H9 (cell line): ENCODE data around the gene KRR1. TPM values are rescaled to one million over a fixed set of nuclear protein-coding genes. Genes with fewer than 3 reads are reported as not detected.

Experiments
- DNase-seq: peaks from one replicate; pipeline ENCODE4 v3.0.0-alpha.2; 2017
- H2AFZ ChIP-seq: one replicate; pipeline ENCODE4 v1.6.1; 2013; ENCODE audit warnings: mild to moderate bottlenecking, low read length, control low read depth, moderate library complexity
- H2AK5ac ChIP-seq: 2 replicates; pipeline ENCODE4 v1.6.1; 2013; ENCODE audit warnings: low read length, control low read depth, mixed read lengths; ENCODE audit not compliant: insufficient read length
- H2BK120ac ChIP-seq: one replicate; pipeline ENCODE4 v1.6.1; 2013; ENCODE audit warnings: low read depth, mild to moderate bottlenecking, low read length, control low read depth, inconsistent platforms; ENCODE audit not compliant: poor library complexity, severe bottlenecking
- H2BK12ac ChIP-seq: 2 replicates; pipeline ENCODE4 v1.6.1; 2013; ENCODE audit warnings: low read length, control low read depth, mixed read lengths, low read depth; ENCODE audit not compliant: insufficient read length
- H2BK15ac ChIP-seq: 2 replicates; pipeline ENCODE4 v1.6.1; 2013; ENCODE audit warnings: low read depth, low read length, control low read depth
- H2BK20ac ChIP-seq: one replicate; pipeline ENCODE4 v1.6.1; 2013; ENCODE audit warnings: low read depth, mild to moderate bottlenecking, low read length, control low read depth, inconsistent platforms; ENCODE audit not compliant: poor library complexity, severe bottlenecking
- H2BK5ac ChIP-seq: 2 replicates; pipeline ENCODE4 v1.6.1; 2013; ENCODE audit warnings: low read length, control low read depth, mixed read lengths; ENCODE audit not compliant: insufficient read length
- H3K14ac ChIP-seq: 2 replicates; pipeline ENCODE4 v1.6.1; 2013; ENCODE audit warnings: low read length, control low read depth; ENCODE audit not compliant: insufficient read depth
- H3K18ac ChIP-seq: 2 replicates; pipeline ENCODE4 v1.6.1; 2013; ENCODE audit warnings: low read depth, mild to moderate bottlenecking, mixed read lengths, low read length, control low read depth; ENCODE audit not compliant: insufficient read length
- H3K23ac ChIP-seq: 2 replicates; pipeline ENCODE4 v1.6.1; 2013; ENCODE audit warnings: low read length, control low read depth, mixed read lengths, low read depth; ENCODE audit not compliant: insufficient read length
- H3K23me2 ChIP-seq: 2 replicates; pipeline ENCODE4 v1.6.1; 2013; ENCODE audit warnings: low read depth, mild to moderate bottlenecking, mixed read lengths, low read length, control low read depth; ENCODE audit not compliant: insufficient read length, poor library complexity, severe bottlenecking
- H3K27ac ChIP-seq: 2 replicates; pipeline ENCODE4 v1.5.1; 2013; ENCODE audit warnings: low read length, control low read depth, mixed read lengths, low read depth; ENCODE audit not compliant: insufficient read length
- H3K27me3 ChIP-seq: 2 replicates; pipeline ENCODE4 v1.6.1; 2013; ENCODE audit warnings: low read length, control low read depth, inconsistent platforms; ENCODE audit not compliant: insufficient read depth
- H3K4ac ChIP-seq: 2 replicates; pipeline ENCODE4 v1.6.1; 2013; ENCODE audit warnings: low read depth, mild to moderate bottlenecking, control low read depth, inconsistent platforms, low read length, moderate library complexity
- H3K4me1 ChIP-seq: 2 replicates; pipeline ENCODE4 v1.6.1; 2013; ENCODE audit warnings: low read length, control low read depth, inconsistent platforms; ENCODE audit not compliant: insufficient read depth
- H3K4me2 ChIP-seq: 2 replicates; pipeline ENCODE4 v1.6.1; 2013; ENCODE audit warnings: low read length, control low read depth, mixed read lengths; ENCODE audit not compliant: insufficient read length, insufficient read depth
- H3K56ac ChIP-seq: 2 replicates; pipeline ENCODE4 v1.6.1; 2013; ENCODE audit warnings: low read depth, mild to moderate bottlenecking, mixed read lengths, low read length, control low read depth; ENCODE audit not compliant: insufficient read length
- H3K79me1 ChIP-seq: 2 replicates; pipeline ENCODE4 v1.6.1; 2013; ENCODE audit warnings: low read depth, mild to moderate bottlenecking, moderate library complexity, low read length, control low read depth, inconsistent platforms; ENCODE audit not compliant: insufficient read depth, poor library complexity, severe bottlenecking
- H3K79me2 ChIP-seq: 2 replicates; pipeline ENCODE4 v1.6.1; 2013; ENCODE audit warnings: low read length, control low read depth, inconsistent platforms; ENCODE audit not compliant: insufficient read depth
- H3K9ac ChIP-seq: 2 replicates; pipeline ENCODE4 v1.6.1; 2013; ENCODE audit warnings: low read length, control low read depth, mixed read lengths; ENCODE audit not compliant: insufficient read length; ENCODE audit errors: extremely low read depth
- H3K9me3 ChIP-seq: one replicate; pipeline ENCODE4 v1.6.1; 2013; ENCODE audit warnings: low read depth, low read length, inconsistent platforms; ENCODE audit not compliant: control insufficient read depth
- H3T11ph ChIP-seq: one replicate; pipeline ENCODE4 v1.6.1; 2013; ENCODE audit warnings: mild to moderate bottlenecking, low read length, control low read depth, inconsistent platforms
- H4K20me1 ChIP-seq: one replicate; pipeline ENCODE4 v1.6.1; 2013; ENCODE audit not compliant: control insufficient read depth, insufficient read length, insufficient read depth
- H4K5ac ChIP-seq: 2 replicates; pipeline ENCODE4 v1.6.1; 2013; ENCODE audit warnings: low read depth, mild to moderate bottlenecking, mixed read lengths, low read length, control low read depth; ENCODE audit not compliant: insufficient read length
- H4K8ac ChIP-seq: replicated peaks from 2 replicates; pipeline ENCODE4 v1.6.1; 2013; ENCODE audit warnings: low read length, control low read depth, mixed read lengths, low read depth; ENCODE audit not compliant: insufficient read length
- H4K91ac ChIP-seq: 2 replicates; pipeline ENCODE4 v1.6.1; 2013; ENCODE audit warnings: low read depth, mild to moderate bottlenecking, moderate library complexity, mixed read lengths, low read length, control low read depth; ENCODE audit not compliant: insufficient read length
- H3K27ac Mint-ChIP-seq, 3 experiments: 2 replicates in 2 of 3; 3 replicates in 1 of 3; pipeline ENCODE4 v1.8.0; 2020 to 2021; ENCODE audit warnings: mixed read lengths in 3 of 3, mild to moderate bottlenecking in 1 of 3, moderate library complexity in 1 of 3
- H3K27me3 Mint-ChIP-seq: 2 replicates; pipeline ENCODE4 v1.8.0; 2021; ENCODE audit warnings: low read depth, mild to moderate bottlenecking, moderate library complexity, mixed read lengths
- H3K36me3 Mint-ChIP-seq, 3 experiments: 2 replicates in 2 of 3; 3 replicates in 1 of 3; pipeline ENCODE4 v1.8.0; 2020 to 2021; ENCODE audit warnings: low read depth in 3 of 3, mixed read lengths in 3 of 3; ENCODE audit not compliant: insufficient read depth in 1 of 3
- H3K4me1 Mint-ChIP-seq, 2 experiments: 2 replicates each; pipeline ENCODE4 v1.8.0; 2020; ENCODE audit warnings: mixed read lengths in 2 of 2
- H3K4me3 Mint-ChIP-seq, 2 experiments: 2 replicates in 1 of 2; 3 replicates in 1 of 2; pipeline ENCODE4 v1.8.0; 2020 to 2021; ENCODE audit warnings: mild to moderate bottlenecking in 2 of 2, mixed read lengths in 2 of 2, moderate library complexity in 1 of 2
- H3K9me3 Mint-ChIP-seq, 2 experiments: 2 replicates in 1 of 2; 3 replicates in 1 of 2; pipeline ENCODE4 v1.8.0; 2020; ENCODE audit warnings: mild to moderate bottlenecking in 2 of 2, mixed read lengths in 2 of 2, moderate library complexity in 1 of 2
- CTCF ChIP-seq: fragments of 200-600 bp; sonication (generic); conservative IDR thresholded peaks from 3 replicates; pipeline ENCODE4 v1.8.0; 2021; ENCODE audit warnings: antibody characterized with exemption, mild to moderate bottlenecking
- WGBS: extraction: QIAGEN DNeasy Blood & Tissue Kit; methylation state at CpG from one replicate; pipeline ENCODE4 v1.1.7; 2013; ENCODE audit warnings: missing lambda C conversion rate, low lambda C conversion rate, mixed read lengths; ENCODE audit not compliant: insufficient read length; ENCODE audit errors: extremely low coverage; 5-methylcytosine and 5-hydroxymethylcytosine counted together
- total RNA-seq: library from RNA; stranded (reverse); gene quantifications from 2 replicates; pipeline ENCODE4 v1.2.1, GENCODE V29; 2021

KRR1 gene
- total RNA-seq, 1 experiment from 2014 or later: 88.9 TPM

- no peak overlapping the region for H2BK5ac ChIP-seq
- no peak for TF ChIP-seq CTCF
- WGBS: no CpG with 5 or more reads among the region's 2 CpGs
- H2BK20ac ChIP-seq: no peak overlapping the region
- H3K9ac ChIP-seq: no peak overlapping the region
- H3K4me1 ChIP-seq: no peaks in the 10 kb centered on the region
- peaks cover 23% of the 10 kb centered on the region; the same call in 1 of the 2 replicates for H3K79me2 ChIP-seq
- H3K4me2 ChIP-seq: no peak overlapping the region
- no peak overlapping the region for H2BK120ac ChIP-seq
- Mint-ChIP-seq H3K36me3 (peaks cover 7 to 32% (median 29%) of the 10 kb centered on the region in 3 experiments), H3K4me1 (peaks cover 12 to 17% of the 10 kb centered on the region in 2 experiments), H3K9me3 (no peaks in the 10 kb centered on the region), H3K4me3 (no peak overlapping the region), H3K27me3 (no peaks in the 10 kb centered on the region), H3K27ac (no peak overlapping the region)
- H4K20me1 ChIP-seq: no peaks in the 10 kb centered on the region
- no peak overlapping the region for H3K4ac ChIP-seq
- H3K14ac ChIP-seq: no peak overlapping the region
- no peak overlapping the region for H3K56ac ChIP-seq
- H4K8ac ChIP-seq: no peak overlapping the region
- no peak overlapping the region for H3K18ac ChIP-seq
- no peak overlapping the region for H2AK5ac ChIP-seq
- no peaks in the 10 kb centered on the region for H3K27me3 ChIP-seq
- H4K91ac ChIP-seq: no peak overlapping the region
- DNase-seq: no peak
- no peak overlapping the region for H3T11ph ChIP-seq
- no peak overlapping the region for H4K5ac ChIP-seq
- no peak overlapping the region for H3K27ac ChIP-seq
- H3K9me3 ChIP-seq: no peaks in the 10 kb centered on the region
- no peaks in the 10 kb centered on the region for H3K23me2 ChIP-seq
- H3K79me1 ChIP-seq: peaks cover 2% of the 10 kb centered on the region
- H3K23ac ChIP-seq: no peak overlapping the region
- H2BK12ac ChIP-seq: no peak overlapping the region
- H2AFZ ChIP-seq: no peak overlapping the region
- no peak overlapping the region for H2BK15ac ChIP-seq
Observed at GRCh38 chr12:75508159-75508558, 3.2 kb downstream of the KRR1 start.
